HG03280 (cell line): ENCODE measurements around the gene TTC39B.

Experiments
- ATAC-seq: cut with Tn5 transposase; IDR thresholded peaks from one replicate; pipeline ENCODE4 v1.9.1; 2021; ENCODE audit warnings: mild to moderate bottlenecking, moderate library complexity; ENCODE audit not compliant: unreplicated experiment

TTC39B gene

GRCh38 chr9:15305470-15305869, 1.5 kb downstream of the TTC39B start:
- no peak for ATAC-seq

GRCh38 chr9:15304632-15305031, 2.4 kb downstream of the TTC39B start:
- ATAC-seq = no peak

DNA sequence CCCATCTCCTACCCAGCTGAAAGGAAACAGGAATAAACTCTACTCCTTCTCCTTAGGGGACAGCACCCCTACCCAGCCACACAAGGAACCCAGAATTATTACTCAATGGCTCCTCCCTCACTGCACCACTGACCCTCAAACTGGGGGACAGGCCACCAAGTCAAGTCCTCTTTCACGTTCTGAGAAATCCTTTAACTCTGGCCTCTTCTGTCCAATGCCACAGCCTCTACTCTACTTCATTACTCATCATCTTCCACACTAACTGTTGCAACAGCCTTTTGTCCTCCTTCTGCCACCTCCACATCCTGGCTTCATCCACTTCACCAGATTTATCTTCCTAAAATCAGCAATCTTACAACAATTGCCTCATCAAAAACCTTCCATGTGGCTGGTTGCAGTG, 6.8 kb downstream of the TTC39B start:
- ATAC-seq = no peak

GRCh38 chr9:15299374-15299939, 7.6 kb downstream of the TTC39B start:
- ATAC-seq = peak; percentile 55

- no peak for ATAC-seq
Observed at GRCh38 chr9:15298362-15298761, 8.7 kb downstream of the TTC39B start.

DNA sequence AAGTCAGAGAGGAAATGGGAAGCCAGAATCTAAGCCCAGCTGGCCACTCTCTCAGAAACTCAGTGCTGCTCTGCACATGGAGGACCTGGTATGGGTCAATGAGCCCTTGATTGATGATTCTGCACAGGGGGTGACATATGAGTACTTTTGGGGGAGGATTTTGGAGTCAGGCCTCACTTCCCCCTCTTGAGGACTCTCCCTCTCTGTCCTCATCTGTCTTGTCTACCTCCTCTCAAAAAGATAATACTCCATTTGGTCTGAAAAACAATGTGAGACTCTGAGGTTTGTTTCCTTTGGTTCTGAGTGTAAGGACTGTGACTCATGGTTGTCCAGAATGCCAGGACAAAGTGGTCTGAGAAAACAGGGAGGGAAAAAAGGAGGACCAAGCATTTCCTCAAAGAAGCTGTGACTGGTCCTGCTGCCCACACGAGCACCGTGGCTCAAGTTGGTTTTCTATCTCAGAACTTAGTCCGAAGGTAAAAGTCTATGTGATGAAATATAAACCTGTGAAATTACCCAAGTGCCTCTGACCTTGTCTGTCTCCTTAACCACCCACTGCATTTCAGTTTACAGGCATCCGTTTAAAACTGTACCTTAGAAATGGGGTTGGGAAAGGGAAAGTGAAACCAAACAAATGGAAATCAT, 11.1 kb downstream of the TTC39B start:
- peak; percentile 36 for ATAC-seq

GRCh38 chr9:15294604-15295003, 12.4 kb downstream of the TTC39B start:
- ATAC-seq = no peak

GRCh38 chr9:15293804-15294316, 13.2 kb downstream of the TTC39B start:
- ATAC-seq = no peak

GRCh38 chr9:15293084-15293483, 13.9 kb downstream of the TTC39B start:
- ATAC-seq = no peak

GRCh38 chr9:15289603-15290002, 17.4 kb downstream of the TTC39B start:
- ATAC-seq = no peak

GRCh38 chr9:15287309-15287708, 19.7 kb downstream of the TTC39B start:
- no peak for ATAC-seq

DNA sequence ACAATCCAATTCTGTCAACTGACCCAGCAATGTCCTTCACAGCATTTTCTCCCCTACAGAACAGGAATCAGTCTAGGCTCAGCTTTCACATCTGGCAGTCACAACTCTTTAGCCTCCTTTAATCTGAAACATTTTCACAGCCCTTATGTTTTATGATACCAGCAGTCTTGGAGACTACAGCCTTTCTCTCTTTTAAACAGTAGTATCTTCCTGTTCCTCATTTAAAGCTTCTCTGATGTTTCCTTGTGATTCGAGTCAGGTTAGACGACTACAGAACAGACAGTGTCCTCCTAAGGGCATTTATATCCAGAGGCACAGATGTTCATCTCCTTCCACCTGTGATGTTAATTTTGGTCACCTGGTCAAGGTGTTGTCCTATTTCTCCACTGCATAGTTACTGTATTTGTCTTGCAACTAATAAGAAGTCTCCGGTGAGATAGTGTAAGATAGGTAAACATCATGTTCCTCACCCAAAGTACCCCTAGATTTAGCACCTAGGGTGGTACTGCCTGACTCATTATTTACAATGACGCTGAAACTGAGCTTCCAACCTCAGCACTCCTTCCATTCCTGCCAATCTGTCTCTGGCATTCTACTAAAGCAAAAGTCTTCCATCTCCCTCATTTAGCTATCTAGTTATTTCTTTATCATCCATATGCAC, 20.7 kb downstream of the TTC39B start:
- ATAC-seq = no peak

GRCh38 chr9:15282567-15283285, 24.3 kb downstream of the TTC39B start:
- ATAC-seq = no peak

DNA sequence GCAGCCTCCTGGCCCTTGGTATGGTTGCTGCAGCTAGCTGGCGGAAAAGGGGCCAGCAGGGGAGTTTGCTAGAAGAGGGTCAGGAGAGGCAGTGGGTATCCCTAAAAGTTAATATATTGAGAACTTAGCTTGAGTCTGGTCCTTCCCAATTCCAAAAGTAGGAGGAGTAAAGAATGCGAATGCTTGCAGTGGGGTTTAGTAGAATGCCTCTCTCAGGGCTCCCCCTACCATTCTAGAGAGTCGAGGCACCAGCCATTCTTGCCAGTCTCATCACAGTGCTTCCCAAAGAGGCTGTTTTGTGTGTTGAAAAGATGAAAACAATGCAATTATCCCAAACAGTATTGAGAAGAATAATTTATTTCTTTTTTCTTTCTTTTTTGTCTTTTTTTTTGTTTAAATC, 26.4 kb downstream of the TTC39B start:
- ATAC-seq = no peak

GRCh38 chr9:15278839-15279238, 28.2 kb downstream of the TTC39B start:
- no peak for ATAC-seq

- ATAC-seq = no peak
Observed at GRCh38 chr9:15278091-15278687, 28.8 kb downstream of the TTC39B start.

GRCh38 chr9:15277400-15278090, 29.5 kb downstream of the TTC39B start:
- ATAC-seq = no peak

DNA sequence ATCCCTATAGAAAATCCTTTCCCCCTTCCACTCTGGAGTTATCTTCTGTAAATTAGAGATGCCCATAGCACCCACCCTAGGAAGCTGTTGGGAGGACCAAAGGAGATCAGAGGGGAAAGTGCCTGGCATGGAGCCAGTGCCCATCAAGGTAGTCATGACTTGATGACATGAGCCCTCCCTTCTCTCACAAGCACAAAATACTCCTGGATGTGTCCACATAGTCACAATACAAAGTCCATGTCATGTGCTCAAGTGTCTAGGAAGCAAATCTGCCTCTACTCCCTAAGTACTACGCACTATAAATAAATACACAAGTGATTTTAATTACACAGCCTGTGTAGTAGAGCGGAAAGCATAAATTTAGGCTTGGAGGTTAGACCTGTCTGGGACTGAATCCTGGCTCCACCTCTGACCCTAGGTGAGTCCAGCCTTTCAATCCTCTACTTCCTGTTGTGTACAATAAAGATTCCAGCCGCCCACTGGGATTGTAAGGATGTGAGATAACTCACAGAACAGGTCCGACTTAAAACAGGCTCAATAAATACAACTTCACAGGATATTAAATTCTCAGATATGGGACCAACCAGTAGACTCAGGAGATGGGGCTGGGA, 30.6 kb downstream of the TTC39B start:
- ATAC-seq = no peak

GRCh38 chr9:15274425-15274824, 32.6 kb downstream of the TTC39B start:
- no peak for ATAC-seq

DNA sequence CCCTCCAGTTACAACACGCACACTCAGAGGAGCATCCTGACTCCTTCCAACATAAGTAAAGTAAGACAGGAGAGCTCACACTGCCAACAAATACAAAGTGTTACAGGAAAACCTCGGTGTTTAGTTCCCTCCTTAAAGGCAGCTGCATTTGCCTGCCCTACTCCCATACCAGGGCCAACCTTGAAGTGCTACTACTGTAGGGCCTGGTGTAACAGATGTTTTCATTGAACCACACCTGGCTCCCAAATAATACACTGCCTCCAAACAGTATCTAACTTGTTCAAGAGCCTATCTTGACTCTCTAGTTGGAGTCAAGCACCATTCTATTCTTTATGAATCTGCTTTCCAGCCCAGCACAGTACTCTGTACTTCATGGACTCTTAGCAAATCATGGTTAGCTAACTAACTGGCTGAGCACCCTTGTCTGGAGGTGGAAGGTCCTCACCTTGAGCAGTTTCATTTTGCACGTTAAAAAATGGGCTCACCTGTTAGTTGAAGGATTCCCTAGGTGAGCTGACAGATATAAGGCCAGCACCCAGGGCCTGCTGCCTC, 34.6 kb downstream of the TTC39B start:
- ATAC-seq = no peak
